ENCODE results near the gene ZBTB37.

The ZBTB37 gene

GRCh38 chr1:173903827-173904531, 35.8 kb downstream of the ZBTB37 start:
- DNase-seq (ENCODE audit: low read depth) = no peak
- TF ChIP-seq, protein P1, sequence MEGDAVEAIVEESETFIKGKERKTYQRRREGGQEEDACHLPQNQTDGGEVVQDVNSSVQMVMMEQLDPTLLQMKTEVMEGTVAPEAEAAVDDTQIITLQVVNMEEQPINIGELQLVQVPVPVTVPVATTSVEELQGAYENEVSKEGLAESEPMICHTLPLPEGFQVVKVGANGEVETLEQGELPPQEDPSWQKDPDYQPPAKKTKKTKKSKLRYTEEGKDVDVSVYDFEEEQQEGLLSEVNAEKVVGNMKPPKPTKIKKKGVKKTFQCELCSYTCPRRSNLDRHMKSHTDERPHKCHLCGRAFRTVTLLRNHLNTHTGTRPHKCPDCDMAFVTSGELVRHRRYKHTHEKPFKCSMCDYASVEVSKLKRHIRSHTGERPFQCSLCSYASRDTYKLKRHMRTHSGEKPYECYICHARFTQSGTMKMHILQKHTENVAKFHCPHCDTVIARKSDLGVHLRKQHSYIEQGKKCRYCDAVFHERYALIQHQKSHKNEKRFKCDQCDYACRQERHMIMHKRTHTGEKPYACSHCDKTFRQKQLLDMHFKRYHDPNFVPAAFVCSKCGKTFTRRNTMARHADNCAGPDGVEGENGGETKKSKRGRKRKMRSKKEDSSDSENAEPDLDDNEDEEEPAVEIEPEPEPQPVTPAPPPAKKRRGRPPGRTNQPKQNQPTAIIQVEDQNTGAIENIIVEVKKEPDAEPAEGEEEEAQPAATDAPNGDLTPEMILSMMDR (IDR thresholded peaks at IDR 0.05; ENCODE audit: low read depth, low read length, missing control alignments) = no peak
- H3K4me3 ChIP-seq (ENCODE audit: low read depth, low read length) = no peak overlapping the region

GRCh38 chr1:173913111-173913510, 44.9 kb downstream of the ZBTB37 start:
- H3K4me3 ChIP-seq (ENCODE audit: low read depth, low read length) = no peak overlapping the region
- TF ChIP-seq, protein P1 (IDR thresholded peaks at IDR 0.05; ENCODE audit: low read depth, low read length, missing control alignments) = no peak
- DNase-seq (ENCODE audit: low read depth) = no peak

DNA sequence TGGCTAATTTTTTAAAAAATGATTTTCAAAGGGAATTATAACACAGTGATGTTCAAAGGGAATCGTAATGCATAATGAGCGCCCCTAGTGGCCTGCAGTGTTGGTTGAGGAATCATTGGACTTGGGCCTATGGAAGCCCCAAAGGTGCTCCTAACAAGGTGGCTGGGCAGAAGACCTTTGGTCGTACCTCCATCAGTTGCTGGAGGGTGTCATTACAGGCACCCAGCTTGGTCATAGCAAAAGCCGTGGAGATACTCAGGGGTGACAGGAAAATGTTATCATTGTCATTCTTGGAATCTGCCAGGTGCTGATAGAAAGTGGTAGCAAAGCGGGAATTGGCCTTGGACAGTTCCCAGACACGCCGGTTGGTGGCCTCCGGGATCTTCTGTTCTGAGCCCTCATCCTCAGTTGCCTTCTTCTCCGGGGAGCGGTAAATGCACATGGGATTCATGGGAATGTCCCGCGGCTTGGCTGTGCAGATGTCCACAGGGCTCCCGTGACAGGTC, 46.2 kb downstream of the ZBTB37 start:
- no peak overlapping the region for H3K4me3 ChIP-seq (ENCODE audit: low read depth, low read length)
- TF ChIP-seq, protein P1 (IDR thresholded peaks at IDR 0.05; ENCODE audit: low read depth, low read length, missing control alignments) = peak; percentile 87
- DNase-seq (ENCODE audit: low read depth) = no peak

DNA sequence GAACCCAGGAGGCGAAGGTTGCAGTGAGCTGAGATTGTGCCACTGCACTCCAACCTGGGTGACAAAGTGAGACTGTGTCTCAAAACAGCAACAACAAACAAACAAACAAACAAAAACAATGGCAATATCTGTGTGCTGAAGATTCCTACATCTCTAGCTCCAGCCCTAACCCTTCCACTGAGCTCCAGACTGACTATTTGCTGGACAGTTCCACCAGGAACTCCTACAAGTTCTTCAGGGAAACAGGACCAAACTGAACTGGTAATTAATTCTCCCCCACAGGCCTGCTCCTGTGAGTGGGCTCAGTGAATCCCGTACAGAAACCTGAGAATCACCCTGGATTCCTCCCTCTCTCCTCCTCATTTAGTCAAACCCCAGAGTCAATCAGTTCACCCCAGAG, 47.4 kb downstream of the ZBTB37 start:
- TF ChIP-seq, protein P1 (IDR thresholded peaks at IDR 0.05; ENCODE audit: low read depth, low read length, missing control alignments) = no peak
- no peak overlapping the region for H3K4me3 ChIP-seq (ENCODE audit: low read depth, low read length)
- DNase-seq (ENCODE audit: low read depth) = no peak

GRCh38 chr1:173916667-173917066, 48.5 kb downstream of the ZBTB37 start:
- no peak for DNase-seq (ENCODE audit: low read depth)
- H3K4me3 ChIP-seq (ENCODE audit: low read depth, low read length) = no peak overlapping the region
- TF ChIP-seq, protein P1 (IDR thresholded peaks at IDR 0.05; ENCODE audit: low read depth, low read length, missing control alignments) = no peak

GRCh38 chr1:173917149-173917548, 49.0 kb downstream of the ZBTB37 start, which contains the start of gene SERPINC1:
TSS of gene SERPINC1 (minus strand) at chr1:173917327. CDS start at chr1:173917259, 68 bp downstream.
- TF ChIP-seq, protein P1 (IDR thresholded peaks at IDR 0.05; ENCODE audit: low read depth, low read length, missing control alignments) = no peak
- no peak for DNase-seq (ENCODE audit: low read depth)
- no peak within 1 kb of the TSS for H3K4me3 ChIP-seq (ENCODE audit: low read depth, low read length)

All from GM12864 (cell line).